Measurements from ENCODE around the gene MYB. TPM values are rescaled to one million over a fixed set of nuclear protein-coding genes. Genes with fewer than 3 reads are reported as not detected.

Gene MYB
- total RNA-seq, 4 donors from 2014 or later = 0.18 to 4.0 (median 0.59) TPM; not detected in 1

GRCh38 chr6:135193221-135193620, 12.1 kb downstream of the MYB start:
- Histone ChIP-seq H3K9me3 (no peaks in the 10 kb centered on the region), H3K27me3 (no peaks in the 10 kb centered on the region), H3K4me3 (no peak overlapping the region), H3K27ac (no peak overlapping the region), H3K4me1 (no peaks in the 10 kb centered on the region), H3K36me3 (no peaks in the 10 kb centered on the region)
- intact Hi-C loops (cut with DNase I; ENCODE audit: low total_unique reads) = no loop called here
- no peak for DNase-seq
- no peak for TF ChIP-seq CTCF (IDR thresholded peaks at IDR 0.05)
- TF ChIP-seq POLR2A (IDR thresholded peaks at IDR 0.05) = no peak

- intact Hi-C loops (cut with DNase I; ENCODE audit: low total_unique reads) = no loop called here
- Histone ChIP-seq H3K4me3 (no peak overlapping the region), H3K27ac (no peak overlapping the region), H3K27me3 (no peaks in the 10 kb centered on the region), H3K36me3 (no peaks in the 10 kb centered on the region), H3K9me3 (no peaks in the 10 kb centered on the region), H3K4me1 (no peaks in the 10 kb centered on the region)
- TF ChIP-seq POLR2A (IDR thresholded peaks at IDR 0.05) = no peak
- no peak for TF ChIP-seq CTCF (IDR thresholded peaks at IDR 0.05)
- no peak for DNase-seq
These were observed 13.9 kb downstream of the MYB start for GRCh38 chr6:135195041-135195440.

GRCh38 chr6:135195522-135195921, 14.4 kb downstream of the MYB start:
- Histone ChIP-seq H3K4me1 (no peaks in the 10 kb centered on the region), H3K27me3 (no peaks in the 10 kb centered on the region), H3K9me3 (no peaks in the 10 kb centered on the region), H3K4me3 (no peak overlapping the region), H3K36me3 (no peaks in the 10 kb centered on the region), H3K27ac (no peak overlapping the region)
- no peak for DNase-seq
- intact Hi-C loops (cut with DNase I; ENCODE audit: low total_unique reads) = no loop called here
- TF ChIP-seq POLR2A (IDR thresholded peaks at IDR 0.05) = no peak
- TF ChIP-seq CTCF (IDR thresholded peaks at IDR 0.05) = no peak

- intact Hi-C loops (cut with DNase I; ENCODE audit: low total_unique reads) = no loop called here
- no peaks in the 10 kb centered on the region for H3K27me3 ChIP-seq
- no peak overlapping the region for H3K4me3 ChIP-seq
- no peaks in the 10 kb centered on the region for H3K4me1 ChIP-seq
- TF ChIP-seq CTCF (IDR thresholded peaks at IDR 0.05) (no peak), POLR2A (IDR thresholded peaks at IDR 0.05) (no peak)
- H3K27ac ChIP-seq = no peak overlapping the region
- H3K9me3 ChIP-seq = no peaks in the 10 kb centered on the region
- DNase-seq = no peak
- H3K36me3 ChIP-seq = no peaks in the 10 kb centered on the region
These were observed 15.8 kb downstream of the MYB start for GRCh38 chr6:135196739-135197510.

- Histone ChIP-seq H3K36me3 (no peaks in the 10 kb centered on the region), H3K9me3 (no peaks in the 10 kb centered on the region), H3K27ac (no peak overlapping the region), H3K4me3 (no peak overlapping the region), H3K4me1 (no peaks in the 10 kb centered on the region), H3K27me3 (no peaks in the 10 kb centered on the region)
- intact Hi-C loops (cut with DNase I; ENCODE audit: low total_unique reads) = no loop called here
- TF ChIP-seq CTCF (IDR thresholded peaks at IDR 0.05) = no peak
- TF ChIP-seq POLR2A (IDR thresholded peaks at IDR 0.05) = no peak
- DNase-seq = no peak
These were observed 21.7 kb downstream of the MYB start for GRCh38 chr6:135202836-135203235.

Measured in uterus (tissue), 4 donors.